Caki2 (cell line): ENCODE measurements around the gene SMG6. TPM values are rescaled to one million over a fixed set of nuclear protein-coding genes. Genes with fewer than 3 reads are reported as not detected.

Experiments used
- DNase-seq: peaks from one replicate; pipeline ENCODE4 v3.0.0-alpha.2; 2015; ENCODE audit warnings: low read depth
- in situ Hi-C: cut with HindIII; loops from 2 replicates; pipeline ENCODE4 v1.10.0; 2016; ENCODE audit warnings: low sequenced_read_pairs, low pct_unique_long_range_greater_than_20kb, mixed read lengths
- total RNA-seq: library from RNA; depleted of rRNA; stranded (reverse); fragments of >200 nt; shearing (Covaris generic); gene quantifications from 2 replicates; pipeline ENCODE4 v1.2.3, GENCODE V29; 2014; ENCODE audit warnings: low replicate concordance

Gene SMG6
- total RNA-seq, 1 experiment from 2014 or later, result 5.8 TPM

DNA sequence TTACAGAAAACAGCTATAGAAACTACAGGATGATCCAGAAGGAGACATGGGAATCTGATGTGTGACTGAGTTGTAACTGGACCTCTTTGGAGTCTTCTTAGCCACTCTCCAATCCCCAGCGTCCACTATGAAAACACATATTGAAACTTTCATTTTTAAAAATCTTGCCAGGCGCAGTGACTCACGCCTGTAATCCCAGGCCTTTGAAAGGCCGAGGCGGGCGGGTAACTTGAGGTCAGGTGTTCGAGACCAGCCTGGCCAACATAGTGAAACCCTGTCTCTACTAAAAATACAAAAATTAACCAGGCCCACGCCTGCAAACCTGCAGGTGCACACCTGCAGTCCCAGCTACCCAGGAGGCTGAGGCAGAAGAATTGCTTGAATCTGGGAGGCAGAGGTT is 195.4 kb downstream of the SMG6 start:
- in situ Hi-C loops, result no loop called here
- DNase-seq, result no peak

DNA sequence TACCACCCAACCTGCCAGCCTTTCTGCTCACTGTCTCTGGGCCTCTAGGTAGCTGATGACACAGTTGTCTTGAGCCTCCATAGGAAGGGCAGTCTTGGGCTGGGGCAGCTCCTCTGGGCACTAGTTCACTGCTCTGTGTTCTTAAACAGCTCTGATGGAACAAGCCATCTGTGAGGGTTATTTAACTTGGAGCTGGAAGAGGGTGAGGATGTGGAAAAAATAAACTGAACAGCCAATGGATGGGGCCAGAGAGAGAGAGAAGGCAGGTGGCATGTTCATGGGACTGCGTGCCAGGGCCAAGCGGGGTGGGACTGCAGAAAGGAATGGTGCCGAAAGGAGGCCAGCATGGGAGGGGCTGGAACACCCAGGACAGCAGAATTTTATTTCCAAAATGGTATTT is 196.1 kb downstream of the SMG6 start:
- in situ Hi-C loops, result no loop called here
- no peak for DNase-seq

DNA sequence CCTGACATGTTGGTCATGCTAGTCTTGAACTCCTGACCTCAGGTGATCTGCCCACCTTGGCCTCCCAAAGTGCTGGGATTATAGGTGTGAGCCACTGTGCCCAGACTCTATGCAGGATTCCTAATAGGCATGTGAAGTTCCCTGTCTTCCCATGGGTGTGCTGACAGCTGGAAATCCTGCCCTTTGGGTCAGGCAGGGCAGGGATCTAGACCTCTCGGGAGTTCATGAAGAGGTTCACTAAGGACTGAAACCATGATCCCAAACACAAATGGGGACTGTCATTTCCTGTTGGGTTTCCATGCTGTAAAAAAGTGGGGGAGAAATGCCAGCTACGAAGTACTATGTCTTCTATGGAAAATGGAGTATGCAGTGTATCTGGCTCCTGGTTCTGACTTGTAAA is 196.5 kb downstream of the SMG6 start:
- DNase-seq, result no peak
- in situ Hi-C loops, result no loop called here

DNA sequence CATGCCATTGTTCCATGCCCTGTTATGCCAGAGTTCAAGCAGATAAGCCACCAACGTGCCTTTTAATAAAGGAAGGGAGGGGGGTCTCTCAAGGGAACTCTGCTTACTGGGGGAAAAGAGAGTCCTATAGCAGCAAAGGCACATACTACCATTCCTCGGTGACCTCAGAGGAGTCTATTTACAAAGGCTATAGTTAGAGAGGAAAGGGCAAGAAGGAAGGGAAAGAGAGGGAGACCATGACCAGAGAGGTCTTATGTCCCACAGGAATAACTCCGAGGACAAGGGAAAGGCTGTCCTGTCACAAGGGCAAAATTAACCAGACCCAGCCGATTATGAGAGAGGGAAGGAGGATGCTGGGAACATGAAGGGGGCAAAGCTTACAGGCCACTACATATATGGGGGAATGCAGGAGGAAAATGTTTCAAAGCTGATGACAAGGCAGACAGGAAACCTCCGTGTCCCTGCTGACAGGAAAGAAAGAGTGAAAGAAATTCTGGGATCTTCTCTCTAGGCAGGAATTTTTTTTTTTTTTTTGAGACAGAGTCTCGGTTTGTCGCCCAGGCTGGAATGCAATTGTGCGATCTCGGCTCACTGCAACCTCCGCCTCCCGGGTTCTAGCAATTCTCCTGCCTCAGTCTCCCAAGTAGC is 197.2 kb downstream of the SMG6 start:
- in situ Hi-C loops, result no loop called here

DNA sequence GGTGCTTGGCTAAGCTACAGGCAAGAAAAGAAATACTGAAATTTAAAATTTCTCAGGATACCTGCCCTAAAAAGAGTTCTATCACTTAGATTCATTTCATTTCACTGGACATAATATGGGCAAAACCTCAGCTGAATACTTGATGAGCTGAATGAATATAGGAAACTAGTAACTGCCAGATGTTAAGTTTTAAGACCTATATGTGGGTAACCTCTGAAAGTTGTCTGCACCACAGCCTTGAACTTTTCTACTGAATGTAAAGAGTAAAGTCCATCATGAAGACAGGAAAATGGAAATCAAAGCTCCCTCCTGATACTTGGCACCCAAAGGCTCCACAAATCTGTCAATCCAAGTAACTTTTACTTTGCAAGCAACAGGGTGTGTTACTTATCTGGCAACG is 197.9 kb downstream of the SMG6 start:
- in situ Hi-C loops, result no loop called here
- DNase-seq, result no peak

More for the DNA sequence above, 197.2 kb downstream of the SMG6 start:
- DNase-seq, result no peak

DNA sequence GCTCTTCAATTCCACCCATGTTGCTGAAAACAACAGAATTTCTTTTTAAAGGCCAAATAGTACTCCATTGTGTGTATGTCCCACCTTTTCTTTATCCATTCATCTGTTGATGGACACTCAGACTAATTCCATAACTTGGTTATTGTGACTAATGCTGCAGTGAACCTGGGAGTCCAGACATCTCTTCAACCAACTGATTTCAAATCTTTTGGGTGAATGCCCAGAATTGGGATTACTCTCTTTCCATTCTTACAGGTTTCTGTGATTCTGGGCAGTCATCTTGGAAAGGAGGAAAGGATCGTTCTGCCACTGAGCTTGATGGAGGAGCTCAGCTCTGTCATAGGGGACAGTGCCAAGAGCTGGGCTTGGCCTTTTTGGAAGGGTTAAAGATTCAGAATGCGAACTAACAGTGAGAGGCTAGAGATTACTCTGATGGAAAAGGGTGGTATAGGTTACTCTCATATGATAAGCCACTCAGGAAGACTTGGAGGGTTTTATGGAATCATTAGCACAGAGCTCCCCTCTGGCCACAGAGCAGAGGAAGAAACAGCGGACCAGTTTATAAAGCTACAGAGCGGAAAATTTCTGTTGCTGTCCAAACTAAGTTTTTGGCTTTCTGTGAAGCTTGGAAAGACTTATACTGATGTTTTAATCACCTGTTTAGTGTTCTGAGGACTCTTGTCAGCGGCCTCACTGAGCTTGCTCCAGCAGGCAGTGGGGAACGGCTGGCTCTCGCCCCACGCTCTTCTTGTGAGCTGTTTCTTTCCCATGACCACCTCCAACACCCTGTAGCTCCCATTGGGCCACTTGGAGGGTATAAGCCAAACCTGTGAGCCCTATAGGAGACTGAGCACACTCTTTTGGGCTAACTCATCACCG is 200.4 kb downstream of the SMG6 start:
- in situ Hi-C loops, result no loop called here
- no peak for DNase-seq

DNA sequence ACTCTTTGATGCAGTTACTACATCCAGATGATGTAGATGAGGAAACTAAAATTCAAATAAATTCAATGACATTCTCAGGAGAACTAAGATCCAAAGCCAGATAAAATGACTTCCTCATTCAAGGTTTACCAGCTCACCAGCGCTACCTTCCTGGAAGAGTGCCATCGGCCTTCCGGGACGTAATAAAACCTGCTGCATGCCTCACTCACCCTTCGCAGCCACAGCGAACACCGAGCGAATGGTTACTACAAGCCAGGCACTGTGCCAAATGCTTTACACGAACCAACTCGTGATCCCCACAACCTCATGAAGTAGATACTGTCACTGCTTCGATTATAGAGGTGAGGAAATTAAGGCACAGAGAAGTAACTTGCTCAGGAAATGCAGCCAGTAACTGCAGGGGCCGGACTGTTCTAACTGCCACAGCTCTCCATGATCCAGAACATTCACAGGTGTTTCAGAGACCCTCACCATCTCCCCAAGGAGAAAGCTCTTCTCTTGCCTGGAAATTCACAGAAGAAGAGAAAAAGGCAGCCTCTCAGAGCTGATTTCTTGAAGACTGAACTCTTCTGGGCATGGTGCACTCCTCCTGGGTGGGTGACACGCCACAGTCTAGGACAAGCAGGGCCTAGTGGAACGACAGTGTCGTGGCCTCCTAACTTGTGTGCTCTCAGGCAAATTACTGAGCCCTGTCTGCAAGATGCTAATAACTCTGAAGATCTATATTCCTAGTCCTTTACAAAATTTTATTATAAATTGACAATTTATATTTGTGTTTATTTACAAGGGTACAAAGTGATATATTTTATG is 201.9 kb downstream of the SMG6 start:
- in situ Hi-C loops, result no loop called here
- peak; percentile 21 for DNase-seq

DNA sequence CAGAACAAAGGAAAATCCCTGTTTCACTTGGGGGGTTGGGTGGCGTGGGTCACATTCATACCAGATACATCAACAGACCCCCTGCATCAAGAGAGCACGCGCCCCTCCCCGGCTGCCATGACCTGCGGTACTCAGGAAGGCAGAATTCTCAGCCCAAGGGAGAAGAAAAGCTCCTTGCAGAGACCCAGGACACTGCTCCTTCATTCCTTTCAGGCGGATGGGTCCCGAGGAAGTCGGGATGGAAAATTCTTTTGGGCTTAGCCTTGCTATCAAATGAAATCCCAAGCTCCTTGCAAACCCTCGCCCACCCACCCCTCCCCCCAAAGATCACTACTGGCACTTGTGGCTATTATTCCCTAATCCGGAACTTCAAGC is 208.1 kb downstream of the SMG6 start:
- in situ Hi-C loops, result no loop called here
- DNase-seq, result no peak

DNA sequence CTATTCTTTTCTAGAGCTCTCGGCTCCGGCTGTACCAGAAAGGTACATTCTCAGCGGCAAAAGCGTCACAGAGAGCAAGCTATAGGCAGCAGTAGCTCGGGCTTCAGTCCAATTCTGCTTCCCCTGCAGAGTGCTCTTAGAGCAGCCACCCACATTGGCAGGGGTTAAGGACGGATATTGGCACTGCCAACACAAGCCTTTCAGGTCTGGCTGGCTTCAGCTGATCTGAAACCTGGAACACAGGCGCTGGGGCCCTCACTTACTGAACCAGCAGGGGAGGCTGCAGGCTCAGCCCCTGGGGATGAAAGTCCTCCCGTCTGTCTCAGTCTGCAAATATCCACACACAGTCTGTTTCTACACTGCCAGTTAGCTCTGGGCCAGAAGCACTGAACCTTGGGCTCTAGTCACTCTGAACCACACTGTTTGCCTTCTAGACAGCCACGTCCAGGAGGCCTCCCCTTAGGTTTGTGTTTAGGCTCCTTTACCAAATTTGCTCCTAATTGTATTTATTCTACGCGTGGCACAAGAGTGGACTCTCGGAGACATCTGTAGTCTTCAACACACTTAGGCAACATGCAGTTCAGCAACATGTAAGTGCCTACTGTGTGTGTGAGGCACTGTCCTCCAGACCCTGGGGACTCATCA is 208.6 kb downstream of the SMG6 start:
- DNase-seq, result no peak
- in situ Hi-C loops, result no loop called here

DNA sequence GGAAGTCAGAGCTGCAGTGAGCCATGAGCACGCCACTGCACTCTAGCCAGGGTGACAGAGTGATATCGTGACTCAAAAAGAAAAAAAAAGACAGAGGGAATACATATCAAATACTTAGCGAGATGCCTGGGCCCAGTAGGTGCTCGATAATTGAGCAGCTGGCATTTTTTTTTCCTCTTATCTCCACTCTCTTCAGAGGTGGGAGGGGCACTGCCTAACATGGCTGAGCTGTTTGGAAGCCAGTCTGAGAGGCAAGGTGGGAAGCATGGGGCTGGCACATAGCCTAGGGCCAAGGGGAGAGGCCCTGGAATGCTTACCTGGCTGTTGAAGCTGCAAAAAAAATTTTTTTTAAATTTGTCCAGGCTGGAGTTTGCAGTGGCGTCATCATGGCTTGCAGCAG is 210.2 kb downstream of the SMG6 start:
- in situ Hi-C loops, result no loop called here
- no peak for DNase-seq

DNA sequence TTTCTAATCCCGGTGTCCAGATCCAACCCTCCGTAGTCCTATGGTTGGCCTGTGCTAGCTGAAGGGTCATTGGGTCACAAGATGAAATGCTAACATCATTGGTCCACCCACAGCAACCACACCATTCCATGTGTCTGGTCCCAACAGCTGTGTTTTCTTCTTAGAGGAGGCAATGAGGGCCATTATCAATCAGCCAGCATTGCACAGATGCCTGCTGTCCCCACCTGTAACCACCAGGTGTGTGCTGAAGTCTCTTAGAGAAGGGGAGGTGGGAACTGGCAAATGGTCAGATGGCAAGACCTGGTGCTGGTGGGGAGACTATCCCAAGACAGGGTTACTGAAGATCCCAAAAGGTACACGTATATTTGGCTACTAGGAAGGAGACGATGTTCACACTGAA is 211.3 kb downstream of the SMG6 start:
- in situ Hi-C loops, result no loop called here
- DNase-seq, result no peak

DNA sequence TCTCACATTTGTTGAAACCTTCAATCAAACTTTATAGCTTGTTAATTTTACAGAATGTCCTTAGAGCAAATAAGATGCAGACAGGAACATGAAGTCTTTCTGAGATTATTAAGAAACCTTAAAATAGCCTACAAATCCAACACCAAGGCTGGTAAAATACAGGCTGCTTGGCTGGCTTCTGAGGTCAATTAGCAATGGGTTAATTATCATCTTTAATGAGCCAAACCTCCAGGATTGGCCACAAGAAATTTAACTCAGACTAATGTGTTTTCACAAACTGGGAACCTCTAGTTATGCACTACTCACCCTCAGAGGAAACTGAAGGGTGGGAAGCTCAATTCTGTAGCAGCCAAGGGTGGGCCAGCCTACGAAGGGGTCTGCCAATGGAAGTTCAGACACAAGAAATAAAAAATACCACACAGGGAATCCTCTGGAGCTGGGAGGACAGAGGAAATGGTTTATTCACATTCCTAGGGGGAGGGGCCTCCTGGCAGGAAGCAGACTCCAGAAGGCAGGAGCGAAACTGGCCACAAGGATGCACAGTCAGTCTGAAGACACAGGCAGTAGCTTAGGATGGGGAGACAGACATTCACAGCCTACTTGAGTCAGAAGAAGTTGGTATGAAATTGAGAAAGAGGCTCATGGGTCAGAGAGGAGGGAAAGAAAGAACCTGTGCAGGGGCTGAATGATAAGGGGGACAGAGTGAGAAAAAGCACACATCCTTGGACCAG is 212.6 kb downstream of the SMG6 start:
- peak; percentile 21 for DNase-seq
- in situ Hi-C loops, result no loop called here

DNA sequence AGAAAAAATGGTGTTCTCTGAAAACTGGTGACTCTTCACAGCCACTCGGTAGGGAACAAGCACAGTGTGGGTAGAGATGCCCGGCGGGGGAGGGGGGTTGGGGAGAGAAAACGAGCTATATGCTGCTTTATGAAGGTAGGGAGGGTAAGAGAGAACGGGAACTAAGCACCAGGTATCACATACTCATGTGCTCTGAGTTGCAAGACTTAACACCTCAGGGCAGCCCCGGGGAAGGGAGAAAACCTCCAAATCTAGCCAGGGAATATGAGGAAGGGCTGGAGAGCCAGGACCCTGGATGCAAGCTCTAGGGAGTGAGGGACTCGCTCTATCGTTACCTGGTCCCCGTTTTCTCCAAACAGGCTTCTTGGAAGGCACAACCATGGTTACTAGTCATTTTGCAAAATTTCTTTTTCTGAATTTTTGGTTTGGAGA is 213.4 kb downstream of the SMG6 start:
- in situ Hi-C loops, result no loop called here
- DNase-seq, result no peak

DNA sequence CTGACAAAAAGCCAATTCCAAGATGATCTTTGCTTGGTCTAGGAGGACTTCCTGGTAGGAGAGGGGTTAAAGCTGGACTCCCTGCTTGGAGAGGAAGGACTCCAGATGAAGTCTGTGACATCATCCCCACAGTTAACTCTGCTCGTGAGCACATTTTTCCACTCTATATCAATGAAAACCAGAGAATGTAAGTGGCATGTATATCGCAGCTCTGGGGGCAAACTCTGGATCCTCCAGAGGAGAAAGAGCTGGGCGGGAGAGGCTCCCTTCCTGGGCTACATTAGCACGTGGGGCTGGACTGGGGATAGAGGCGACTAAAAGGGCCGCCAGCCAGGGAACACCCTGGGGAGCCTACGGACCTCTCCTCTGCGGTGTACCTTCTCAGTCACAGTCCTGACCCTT is 214.6 kb downstream of the SMG6 start:
- in situ Hi-C loops, result no loop called here
- no peak for DNase-seq

DNA sequence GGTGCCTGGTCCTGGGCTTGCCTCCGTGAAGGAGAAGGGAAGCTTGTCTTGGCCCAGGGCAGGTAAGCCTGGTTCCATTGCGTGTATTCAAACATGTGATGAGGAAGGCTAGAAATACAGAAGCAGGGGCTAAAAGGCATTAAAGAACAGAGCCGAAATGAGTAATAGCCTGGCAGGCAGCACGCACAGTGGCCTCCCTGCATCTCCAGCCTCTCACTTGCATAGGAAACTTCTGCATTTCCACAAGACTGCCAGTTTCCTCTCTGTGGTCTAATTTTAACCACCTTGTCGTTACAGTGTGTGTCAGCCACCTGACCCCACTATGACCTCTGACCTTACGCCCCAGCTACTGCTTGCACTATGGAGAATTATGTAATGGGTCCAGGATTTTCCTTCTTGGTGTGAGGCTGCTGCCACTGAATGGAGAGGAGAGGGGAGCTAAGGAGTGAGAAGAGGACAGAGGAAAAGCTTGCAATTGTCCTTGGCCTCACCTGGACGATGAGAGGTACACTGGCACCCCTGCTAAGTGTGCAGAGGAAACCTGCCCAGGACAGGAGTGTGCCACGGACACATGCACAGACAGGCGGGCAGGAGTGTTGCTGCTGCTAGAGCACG is 215.9 kb downstream of the SMG6 start:
- DNase-seq, result no peak
- in situ Hi-C loops, result no loop called here

DNA sequence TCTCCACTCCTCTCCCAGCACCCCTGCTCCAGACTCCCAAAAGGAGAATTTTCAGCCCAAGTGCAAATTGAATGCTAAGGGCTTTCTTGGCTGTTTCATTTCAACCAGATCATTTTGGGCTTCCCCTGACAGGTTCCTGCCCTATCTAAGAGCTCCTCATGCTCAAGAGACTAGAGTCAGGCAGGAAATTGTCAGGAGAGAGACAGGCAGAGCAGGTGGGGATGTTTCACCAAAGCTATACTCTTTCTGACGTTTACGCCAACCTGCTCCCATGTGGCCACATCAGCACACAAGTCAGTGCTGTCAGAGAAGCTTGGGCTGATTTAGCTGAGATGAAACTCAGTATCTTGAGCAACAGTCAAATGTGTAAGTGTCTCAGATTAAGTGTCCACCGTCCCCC is 217.3 kb downstream of the SMG6 start:
- in situ Hi-C loops, result no loop called here
- DNase-seq, result no peak

DNA sequence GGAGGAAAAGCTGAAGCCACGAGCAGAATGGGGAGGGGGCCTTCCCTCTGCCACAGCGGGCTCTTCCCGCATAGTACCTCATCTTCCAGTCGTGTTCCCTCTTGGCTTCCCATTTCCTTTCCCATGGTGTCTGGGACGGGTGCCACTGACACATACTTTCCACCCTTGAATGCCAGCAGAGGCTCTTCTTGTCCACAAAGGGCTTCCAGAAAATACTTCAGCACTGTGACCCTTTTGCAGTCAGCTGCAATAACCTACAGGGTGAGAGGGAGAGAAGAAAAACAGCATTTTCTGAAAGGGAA is 218.0 kb downstream of the SMG6 start:
- in situ Hi-C loops, result no loop called here
- no peak for DNase-seq
